Natural killer cell (primary cell): Measurements from ENCODE around the gene CNOT10. TPM values are rescaled to one million over a fixed set of nuclear protein-coding genes. Genes with fewer than 3 reads are reported as not detected.

Experiments used
- ATAC-seq, 3 donors: fragments of 150-1000 bp in 2 of 3; fragments of 200-7000 bp in 1 of 3; cut with Tn5 transposase; 1 replicate in 1 of 3; 2 replicates in 2 of 3; pipeline ENCODE4 v1.10.0; 2021; ENCODE audit warnings: mild to moderate bottlenecking in 2 of 3, moderate library complexity in 2 of 3
- DNase-seq, 2 donors: peaks; one replicate each; pipeline versions ENCODE4 v3.0.0 to v3.0.0-alpha.2; 2013 to 2021; ENCODE audit warnings: mixed read lengths in 1 of 2
- H3K27ac ChIP-seq: one replicate; pipeline ENCODE4 v1.5.1; 2013; ENCODE audit warnings: mild to moderate bottlenecking, low read length
- H3K27me3 ChIP-seq: one replicate; pipeline ENCODE4 v1.6.1; 2013; ENCODE audit warnings: low read length; ENCODE audit not compliant: control insufficient read depth, insufficient read depth
- H3K36me3 ChIP-seq: one replicate; pipeline ENCODE4 v1.6.1; 2013; ENCODE audit warnings: low read length; ENCODE audit not compliant: control insufficient read depth, insufficient read depth
- H3K4me1 ChIP-seq: one replicate; pipeline ENCODE4 v1.6.1; 2013; ENCODE audit warnings: low read length; ENCODE audit not compliant: control insufficient read depth, insufficient read depth
- H3K4me3 ChIP-seq: one replicate; pipeline ENCODE4 v1.5.1; 2013; ENCODE audit warnings: low read length
- H3K9me3 ChIP-seq: one replicate; pipeline ENCODE4 v1.6.1; 2013; ENCODE audit warnings: low read length; ENCODE audit not compliant: control insufficient read depth, insufficient read depth
- H3K27ac Mint-ChIP-seq, 2 donors: one replicate each; pipeline ENCODE4 v1.8.0; 2022; ENCODE audit warnings: mild to moderate bottlenecking in 2 of 2, mixed read lengths in 2 of 2, moderate library complexity in 1 of 2
- H3K27me3 Mint-ChIP-seq, 2 donors: one replicate each; pipeline ENCODE4 v1.8.0; 2022; ENCODE audit warnings: low read depth in 2 of 2, mixed read lengths in 2 of 2
- H3K36me3 Mint-ChIP-seq: one replicate; pipeline ENCODE4 v1.8.0; 2022; ENCODE audit warnings: mixed read lengths
- H3K4me1 Mint-ChIP-seq, 2 donors: one replicate each; pipeline ENCODE4 v1.8.0; 2022; ENCODE audit warnings: mixed read lengths in 2 of 2
- H3K4me3 Mint-ChIP-seq: one replicate; pipeline ENCODE4 v1.8.0; 2022; ENCODE audit warnings: mild to moderate bottlenecking, moderate library complexity, mixed read lengths
- H3K9me3 Mint-ChIP-seq, 2 donors: one replicate each; pipeline ENCODE4 v1.8.0; 2022; ENCODE audit warnings: mixed read lengths in 2 of 2
- WGBS: methylation state at CpG from one replicate; pipeline ENCODE4 v1.1.7; 2013; ENCODE audit warnings: missing lambda C conversion rate; ENCODE audit not compliant: insufficient coverage; 5-methylcytosine and 5-hydroxymethylcytosine counted together
- intact Hi-C: fragments of 100-400 bp; cut with micrococcal nuclease; formaldehyde crosslinking; loops from one replicate; pipeline ENCODE4 v1.14.2; 2022
- total RNA-seq, 4 donors: library from RNA; stranded (reverse); fragments of 120-200 nt in 1 of 4; gene quantifications; one replicate each; pipeline versions ENCODE4 v1.2.3 to v1.2.4, GENCODE V29; 2013 to 2022
- TF ChIP-seq, protein P1 (sequence below): fragments of 200-600 bp; IDR thresholded peaks from one replicate; pipeline ENCODE4 v1.8.0; 2022; ENCODE audit warnings: antibody characterized with exemption

CNOT10 gene
- total RNA-seq, 3 donors from 2014 or later (not counting 1 experiment from before 2014, with no cell fraction given): 47.1 to 54.3 (median 53.8) TPM

DNA sequence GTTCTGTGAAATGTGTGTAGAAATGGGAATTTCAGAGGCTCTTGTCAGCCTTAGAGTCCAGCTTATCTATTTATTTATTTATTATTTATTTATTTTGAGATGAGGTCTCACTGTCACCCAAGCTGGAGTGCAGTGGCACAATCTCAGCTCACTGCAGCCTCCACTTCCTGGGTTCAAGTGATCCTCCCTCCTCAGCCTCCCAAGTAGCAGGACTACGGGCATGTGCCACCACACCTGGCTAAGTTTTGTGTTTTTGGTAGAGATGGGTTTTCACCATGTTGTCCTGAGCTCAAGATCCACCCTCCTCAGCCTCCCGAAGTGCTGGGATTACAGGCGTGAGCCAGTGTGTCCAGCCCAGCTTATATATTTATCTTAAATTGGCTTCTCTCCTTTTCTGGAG, 11.5 kb downstream of the CNOT10 start:
- peaks cover 9% of the 10 kb centered on the region in 2 donors for H3K4me1 Mint-ChIP-seq
- Histone ChIP-seq H3K4me3 (no peak overlapping the region), H3K27me3 (no peaks in the 10 kb centered on the region), H3K27ac (no peak overlapping the region), H3K4me1 (no peaks in the 10 kb centered on the region), H3K9me3 (no peaks in the 10 kb centered on the region), H3K36me3 (no peaks in the 10 kb centered on the region)
- H3K27me3 Mint-ChIP-seq: no peaks in the 10 kb centered on the region
- no peak for DNase-seq
- no peak overlapping the region for H3K27ac Mint-ChIP-seq
- H3K9me3 Mint-ChIP-seq: no peaks in the 10 kb centered on the region
- H3K36me3 Mint-ChIP-seq: no peaks in the 10 kb centered on the region
- 93% methylated on average over 2 of the region's 3 CpGs for WGBS
- no peak for ATAC-seq
- intact Hi-C loops: no loop called here
- TF ChIP-seq, protein P1, sequence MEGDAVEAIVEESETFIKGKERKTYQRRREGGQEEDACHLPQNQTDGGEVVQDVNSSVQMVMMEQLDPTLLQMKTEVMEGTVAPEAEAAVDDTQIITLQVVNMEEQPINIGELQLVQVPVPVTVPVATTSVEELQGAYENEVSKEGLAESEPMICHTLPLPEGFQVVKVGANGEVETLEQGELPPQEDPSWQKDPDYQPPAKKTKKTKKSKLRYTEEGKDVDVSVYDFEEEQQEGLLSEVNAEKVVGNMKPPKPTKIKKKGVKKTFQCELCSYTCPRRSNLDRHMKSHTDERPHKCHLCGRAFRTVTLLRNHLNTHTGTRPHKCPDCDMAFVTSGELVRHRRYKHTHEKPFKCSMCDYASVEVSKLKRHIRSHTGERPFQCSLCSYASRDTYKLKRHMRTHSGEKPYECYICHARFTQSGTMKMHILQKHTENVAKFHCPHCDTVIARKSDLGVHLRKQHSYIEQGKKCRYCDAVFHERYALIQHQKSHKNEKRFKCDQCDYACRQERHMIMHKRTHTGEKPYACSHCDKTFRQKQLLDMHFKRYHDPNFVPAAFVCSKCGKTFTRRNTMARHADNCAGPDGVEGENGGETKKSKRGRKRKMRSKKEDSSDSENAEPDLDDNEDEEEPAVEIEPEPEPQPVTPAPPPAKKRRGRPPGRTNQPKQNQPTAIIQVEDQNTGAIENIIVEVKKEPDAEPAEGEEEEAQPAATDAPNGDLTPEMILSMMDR: no peak
- no peak overlapping the region for H3K4me3 Mint-ChIP-seq

DNA sequence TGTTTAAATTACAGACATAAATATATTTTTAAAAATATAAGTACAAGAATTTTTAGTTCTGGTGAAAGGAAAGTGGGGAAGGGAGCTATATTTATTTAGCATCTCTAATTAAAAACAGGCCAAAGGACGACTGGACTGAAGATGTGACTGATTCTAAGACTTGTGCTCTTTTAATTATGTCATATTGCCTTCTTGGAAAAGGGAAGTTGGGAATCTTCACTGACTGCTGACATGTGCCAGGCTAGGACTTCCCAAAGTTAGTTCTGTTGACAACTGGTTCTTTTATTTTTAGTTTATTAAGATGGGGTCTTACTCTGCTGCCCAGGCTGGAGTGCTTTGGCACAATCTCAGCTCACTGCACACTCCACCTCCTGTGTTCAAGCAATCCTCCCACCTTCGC, 13.5 kb downstream of the CNOT10 start:
- Mint-ChIP-seq H3K27ac (no peak overlapping the region), H3K36me3 (no peaks in the 10 kb centered on the region), H3K4me1 (peaks cover 16% of the 10 kb centered on the region in 2 donors), H3K9me3 (no peaks in the 10 kb centered on the region), H3K4me3 (no peak overlapping the region), H3K27me3 (no peaks in the 10 kb centered on the region)
- Histone ChIP-seq H3K4me3 (no peak overlapping the region), H3K4me1 (no peaks in the 10 kb centered on the region), H3K27ac (no peak overlapping the region), H3K9me3 (no peaks in the 10 kb centered on the region), H3K27me3 (no peaks in the 10 kb centered on the region), H3K36me3 (no peaks in the 10 kb centered on the region)
- 81% methylated on average over 2 of the region's 2 CpGs for WGBS
- intact Hi-C loops: no loop called here
- TF ChIP-seq, protein P1: no peak
- DNase-seq (no peak), ATAC-seq (no peak)

DNA sequence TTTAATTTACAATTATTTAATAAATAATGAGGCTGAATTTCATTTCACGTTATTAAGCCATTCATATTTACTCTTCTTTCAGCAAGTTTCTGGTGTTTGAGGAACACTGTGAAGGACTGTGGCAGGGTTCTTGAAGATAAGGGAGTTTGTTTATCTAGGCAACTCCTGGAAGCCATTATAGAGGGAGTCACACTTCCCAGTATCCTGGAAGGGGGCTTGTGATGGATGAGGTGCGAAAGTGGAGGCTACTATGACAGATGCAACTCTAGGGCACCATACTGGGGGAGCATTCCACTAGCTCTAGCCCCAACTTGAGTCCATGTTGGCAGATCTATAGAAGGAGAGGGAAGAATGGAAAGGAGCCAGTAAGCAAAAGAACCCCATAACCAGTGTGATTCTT, 14.4 kb downstream of the CNOT10 start:
- ATAC-seq (no peak), DNase-seq (no peak)
- WGBS: 100% methylated on average over 1 of the region's 2 CpGs
- TF ChIP-seq, protein P1: no peak
- Histone ChIP-seq H3K27me3 (no peaks in the 10 kb centered on the region), H3K27ac (no peak overlapping the region), H3K9me3 (no peaks in the 10 kb centered on the region), H3K4me3 (no peak overlapping the region), H3K36me3 (no peaks in the 10 kb centered on the region), H3K4me1 (no peaks in the 10 kb centered on the region)
- Mint-ChIP-seq H3K27ac (no peak overlapping the region), H3K36me3 (no peaks in the 10 kb centered on the region), H3K4me3 (no peak overlapping the region), H3K27me3 (no peaks in the 10 kb centered on the region), H3K4me1 (peaks cover 18 to 19% of the 10 kb centered on the region in 2 donors), H3K9me3 (no peaks in the 10 kb centered on the region)
- intact Hi-C loops: no loop called here

DNA sequence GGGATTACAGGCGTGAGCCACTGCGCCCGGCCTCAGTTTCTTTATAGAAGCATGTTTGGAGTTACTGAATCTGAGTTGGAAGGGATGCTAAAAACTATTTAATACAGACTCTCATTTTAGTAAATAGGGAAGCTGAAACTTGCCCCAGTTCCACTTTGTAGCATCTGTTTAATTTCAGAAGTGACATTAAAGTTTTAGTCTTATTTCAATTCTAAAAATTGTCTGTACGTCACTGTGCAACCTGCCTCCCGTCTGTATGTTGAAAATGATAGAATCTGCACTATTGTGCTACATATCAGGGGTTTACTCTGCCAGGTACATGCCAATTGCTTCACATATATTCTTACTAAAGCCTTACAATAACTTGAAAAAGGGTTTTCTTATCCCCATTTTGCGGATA, 15.3 kb downstream of the CNOT10 start:
- Histone ChIP-seq H3K36me3 (peaks cover under 1% of the 10 kb centered on the region), H3K4me1 (no peaks in the 10 kb centered on the region), H3K27ac (no peak overlapping the region), H3K4me3 (no peak overlapping the region), H3K9me3 (no peaks in the 10 kb centered on the region), H3K27me3 (no peaks in the 10 kb centered on the region)
- ATAC-seq (no peak), DNase-seq (no peak)
- Mint-ChIP-seq H3K27me3 (no peaks in the 10 kb centered on the region), H3K4me1 (peaks cover 18 to 21% of the 10 kb centered on the region in 2 donors), H3K36me3 (no peaks in the 10 kb centered on the region), H3K27ac (no peak overlapping the region), H3K4me3 (no peak overlapping the region), H3K9me3 (no peaks in the 10 kb centered on the region)
- 94% methylated on average over 3 of the region's 6 CpGs for WGBS
- intact Hi-C loops: no loop called here
- TF ChIP-seq, protein P1: no peak
